IMR-90 (cell line): ENCODE measurements around the gene C15orf39. TPM values are rescaled to one million over a fixed set of nuclear protein-coding genes. Genes with fewer than 3 reads are reported as not detected.

Source experiments
- ATAC-seq: fragments of 200-7000 bp; cut with Tn5 transposase; 2 replicates; pipeline ENCODE4 v1.9.1; 2020; ENCODE audit warnings: low read depth, mild to moderate bottlenecking, moderate library complexity
- BruUV-seq: library from RNA; stranded (reverse); fragments of 400-500 nt; replicated peaks from 2 replicates; lab custom pipeline; 2021; lab: Mats Ljungman, UMichigan
- CTCF ChIA-PET: fragments of 300-600 bp; formaldehyde crosslinking; extraction: SDS; loops from one replicate; lab custom pipeline; 2021; ENCODE audit warnings: antibody characterized with exemption; lab: Yijun Ruan, JAX
- POLR2A ChIA-PET: fragments of 300-600 bp; sonication (Branson Sonifier 250); formaldehyde crosslinking; loops from one replicate; lab custom pipeline; 2022; ENCODE audit warnings: antibody characterized with exemption; ENCODE audit not compliant: unreplicated experiment; lab: Charles Lee
- DNase-seq: peaks from one replicate; pipeline ENCODE4 v3.0.0; 2013
- H2AFZ ChIP-seq: replicated peaks from 2 replicates; pipeline ENCODE3; 2013; ENCODE audit warnings: low read length, mild to moderate bottlenecking; ENCODE audit not compliant: poor library complexity
- H2AK5ac ChIP-seq: 2 replicates; pipeline ENCODE4 v1.6.1; 2013; ENCODE audit warnings: low read depth, low read length, inconsistent platforms
- H2AK9ac ChIP-seq: replicated peaks from 2 replicates; pipeline ENCODE3; 2013; ENCODE audit warnings: mild to moderate bottlenecking, low read depth, low read length, moderate library complexity; ENCODE audit not compliant: poor library complexity
- H2BK120ac ChIP-seq: 2 replicates; pipeline ENCODE4 v1.6.1; 2013; ENCODE audit warnings: low read depth, low read length, inconsistent platforms
- H2BK15ac ChIP-seq: 3 replicates; pipeline ENCODE4 v1.6.1; 2013; ENCODE audit warnings: low read depth, low read length, inconsistent platforms
- H2BK20ac ChIP-seq: 2 replicates; pipeline ENCODE4 v1.6.1; 2013; ENCODE audit warnings: low read depth, mild to moderate bottlenecking, inconsistent platforms, low read length, moderate library complexity
- H2BK5ac ChIP-seq: 2 replicates; pipeline ENCODE4 v1.6.1; 2013; ENCODE audit warnings: mild to moderate bottlenecking, low read depth, low read length, inconsistent platforms; ENCODE audit not compliant: poor library complexity, severe bottlenecking
- H3K14ac ChIP-seq: replicated peaks from 2 replicates; pipeline ENCODE4 v1.6.1; 2013; ENCODE audit warnings: low read depth, low read length, inconsistent platforms
- H3K18ac ChIP-seq: 2 replicates; pipeline ENCODE4 v1.6.1; 2013; ENCODE audit warnings: low read depth, low read length, control low read depth
- H3K23ac ChIP-seq: 2 replicates; pipeline ENCODE4 v1.6.1; 2013; ENCODE audit warnings: low read depth, low read length, inconsistent platforms
- H3K27ac ChIP-seq: 2 replicates; pipeline ENCODE4 v1.5.1; 2013; ENCODE audit warnings: mild to moderate bottlenecking, control low read depth, low read length; ENCODE audit not compliant: insufficient read depth
- H3K27me3 ChIP-seq: 2 replicates; pipeline ENCODE4 v1.6.1; 2013; ENCODE audit warnings: low read length; ENCODE audit not compliant: control insufficient read depth, insufficient read depth
- H3K36me3 ChIP-seq: 2 replicates; pipeline ENCODE4 v1.6.1; 2013; ENCODE audit warnings: low read length, mixed read lengths; ENCODE audit not compliant: control insufficient read depth, insufficient read depth
- H3K4ac ChIP-seq: 2 replicates; pipeline ENCODE4 v1.6.1; 2013; ENCODE audit warnings: low read depth, low read length, inconsistent platforms
- H3K4me1 ChIP-seq: 2 replicates; pipeline ENCODE4 v1.6.1; 2013; ENCODE audit warnings: low read length, mixed read lengths; ENCODE audit not compliant: control insufficient read depth, insufficient read depth
- H3K4me2 ChIP-seq: 2 replicates; pipeline ENCODE4 v1.6.1; 2013; ENCODE audit warnings: low read depth, mild to moderate bottlenecking, control low read depth, low read length, moderate library complexity
- H3K4me3 ChIP-seq: 2 replicates; pipeline ENCODE4 v1.5.1; 2013; ENCODE audit warnings: low read depth, mild to moderate bottlenecking, control low read depth, low read length, moderate library complexity; ENCODE audit not compliant: insufficient read depth
- H3K56ac ChIP-seq: 2 replicates; pipeline ENCODE4 v1.6.1; 2013; ENCODE audit warnings: low read length, inconsistent platforms; ENCODE audit not compliant: insufficient read depth; ENCODE audit errors: extremely low read depth
- H3K79me1 ChIP-seq, 2 experiments: 2 replicates each; pipeline ENCODE4 v1.6.1; 2013; ENCODE audit warnings: low read length in 2 of 2, inconsistent platforms in 1 of 2, low read depth in 1 of 2
- H3K9ac ChIP-seq: 2 replicates; pipeline ENCODE4 v1.6.1; 2013; ENCODE audit warnings: low read depth, low read length, control low read depth
- H3K9me1 ChIP-seq: 2 replicates; pipeline ENCODE4 v1.6.1; 2013; ENCODE audit warnings: low read length, inconsistent platforms; ENCODE audit not compliant: insufficient read depth
- H3K9me3 ChIP-seq: 2 replicates; pipeline ENCODE4 v1.6.1; 2013; ENCODE audit warnings: low read length; ENCODE audit not compliant: control insufficient read depth, insufficient read depth
- H4K20me1 ChIP-seq: 2 replicates; pipeline ENCODE4 v1.6.1; 2013; ENCODE audit warnings: low read length, inconsistent platforms; ENCODE audit not compliant: insufficient read depth
- H4K5ac ChIP-seq: 2 replicates; pipeline ENCODE4 v1.6.1; 2013; ENCODE audit warnings: mild to moderate bottlenecking, low read depth, low read length, control low read depth
- H4K8ac ChIP-seq, 2 experiments: 2 replicates each; pipeline ENCODE4 v1.6.1; 2013; ENCODE audit warnings: low read depth in 2 of 2, low read length in 2 of 2, control low read depth in 1 of 2, inconsistent platforms in 1 of 2
- H4K91ac ChIP-seq: 2 replicates; pipeline ENCODE4 v1.6.1; 2013; ENCODE audit warnings: low read depth, low read length, inconsistent platforms; ENCODE audit not compliant: insufficient read depth
- CEBPB ChIP-seq: IDR thresholded peaks from 2 replicates; pipeline ENCODE4 v1.6.1; 2012; ENCODE audit warnings: low read depth, low read length, improper control_type of control experiment
- ELK1 ChIP-seq: fragments of 150-350 bp; IDR thresholded peaks from 2 replicates; pipeline ENCODE4 v1.6.1; 2016; ENCODE audit warnings: low read depth, mild to moderate bottlenecking, low read length, moderate library complexity, borderline replicate concordance
- MAZ ChIP-seq: IDR thresholded peaks from 2 replicates; pipeline ENCODE4 v1.6.1; 2012; ENCODE audit warnings: low read depth, mild to moderate bottlenecking, low read length, improper control_type of control experiment, moderate library complexity, borderline replicate concordance
- MXI1 ChIP-seq: IDR thresholded peaks from 2 replicates; pipeline ENCODE4 v1.6.1; 2012; ENCODE audit warnings: low read depth, mild to moderate bottlenecking, low read length, moderate library complexity, borderline replicate concordance
- RAD21 ChIP-seq: IDR thresholded peaks from 2 replicates; pipeline ENCODE4 v1.6.1; 2012; ENCODE audit warnings: low read length, improper control_type of control experiment
- WGBS, 2 experiments: methylation state at CpG; one replicate each; pipeline versions ENCODE4 v1.1.5 to v1.1.7; 2013; ENCODE audit warnings: missing lambda C conversion rate in 2 of 2; ENCODE audit not compliant: insufficient read length in 1 of 2; ENCODE audit errors: extremely low coverage in 2 of 2; 5-methylcytosine and 5-hydroxymethylcytosine counted together
- dilution Hi-C: fragments of 300-500 bp; cut with HindIII; formaldehyde crosslinking; loops from one replicate; pipeline ENCODE4 v1.14.3; 2018; ENCODE audit warnings: low sequenced_read_pairs; ENCODE audit not compliant: unreplicated experiment
- in situ Hi-C: fragments of 300-500 bp; cut with MboI; formaldehyde crosslinking; loops from 3 replicates; pipeline ENCODE4 v1.14.3; 2019; ENCODE audit warnings: low sequenced_read_pairs, inconsistent platforms, mixed read lengths
- intact Hi-C: fragments of 100-400 bp; cut with micrococcal nuclease; formaldehyde crosslinking; loops from 2 replicates; pipeline ENCODE4 v1.10.0; 2022
- polyA plus RNA-seq, 3 experiments: library from polyadenylated mRNA; depleted of rRNA; stranded (reverse); fragments of >200 nt; gene quantifications; 2 replicates each; pipeline ENCODE4 v1.2.3, GENCODE V29; 2012; ENCODE audit warnings: low replicate concordance in 1 of 3
- total RNA-seq: library from RNA; depleted of rRNA; stranded (reverse); fragments of >200 nt; gene quantifications from 2 replicates; pipeline ENCODE4 v1.2.3, GENCODE V29; 2012

C15orf39 gene
- total and polyA plus RNA-seq, 2 of the 4 experiments (the other 2 are of a cell fraction), result 1.3 to 5.7 TPM

GRCh38 chr15:75233504-75234190, 32.0 kb downstream of the C15orf39 start:
- Histone ChIP-seq H3K4ac (no peak overlapping the region), H4K5ac (no peak overlapping the region), H3K27ac (no peak overlapping the region), H3K9me1 (no peaks in the 10 kb centered on the region), H2BK5ac (no peak overlapping the region), H3K79me1 (no peaks in the 10 kb centered on the region), H4K20me1 (no peaks in the 10 kb centered on the region), H2BK120ac (no peak overlapping the region), H3K56ac (no peak overlapping the region), H3K14ac (no peak overlapping the region), H2AK5ac (no peak overlapping the region), H2BK20ac (no peak overlapping the region), H2AK9ac (no peak overlapping the region), H3K27me3 (peaks cover 75% of the 10 kb centered on the region), H3K4me2 (no peak overlapping the region), H3K23ac (no peak overlapping the region), H3K36me3 (no peaks in the 10 kb centered on the region), H3K9ac (no peak overlapping the region), H4K8ac (no peak overlapping the region), H2BK15ac (no peak overlapping the region), H3K9me3 (no peaks in the 10 kb centered on the region), H3K18ac (no peak overlapping the region), H3K4me1 (no peaks in the 10 kb centered on the region), H4K91ac (no peak overlapping the region), H2AFZ (no peak overlapping the region), H3K4me3 (no peak overlapping the region)
- POLR2A ChIA-PET, result no interaction called here
- CTCF ChIA-PET, result no interaction called here
- 60% methylated on average over 1 of the region's 14 CpGs; no CpG with 5 or more reads in 1 of the 2 experiments for WGBS, 2 experiments
- TF ChIP-seq CEBPB, result no peak
- TF ChIP-seq RAD21, result no peak
- TF ChIP-seq MAZ, result no peak
- no peak for TF ChIP-seq MXI1
- TF ChIP-seq ELK1, result no peak
- dilution Hi-C loops, result no loop called here
- DNase-seq, result no peak
- in situ Hi-C loops, result no loop called here
- intact Hi-C loops, result no loop called here
- ATAC-seq, result no peak
- BruUV-seq, result no TSS peak
